ENCODE results near the gene S100A5.

DNA sequence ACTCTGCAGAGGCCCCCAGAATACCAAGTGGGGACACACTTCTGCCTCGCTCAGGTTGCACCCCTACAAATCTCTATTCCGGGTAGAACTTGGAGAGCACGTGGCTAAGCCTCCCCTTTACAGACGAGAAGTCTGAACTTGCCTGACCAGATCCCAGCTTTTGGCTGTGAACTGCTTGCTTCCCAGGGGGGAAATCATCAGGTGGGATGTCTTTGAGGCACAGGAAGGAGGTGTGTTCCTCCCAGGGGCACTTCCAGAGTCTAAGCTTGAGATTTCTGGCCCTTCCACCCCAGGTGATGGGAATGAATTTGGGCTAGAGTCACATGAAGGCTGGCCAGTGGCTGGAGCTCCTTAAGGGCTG is 9.6 kb upstream of the S100A5 start:
- TF ChIP-seq, protein P1, sequence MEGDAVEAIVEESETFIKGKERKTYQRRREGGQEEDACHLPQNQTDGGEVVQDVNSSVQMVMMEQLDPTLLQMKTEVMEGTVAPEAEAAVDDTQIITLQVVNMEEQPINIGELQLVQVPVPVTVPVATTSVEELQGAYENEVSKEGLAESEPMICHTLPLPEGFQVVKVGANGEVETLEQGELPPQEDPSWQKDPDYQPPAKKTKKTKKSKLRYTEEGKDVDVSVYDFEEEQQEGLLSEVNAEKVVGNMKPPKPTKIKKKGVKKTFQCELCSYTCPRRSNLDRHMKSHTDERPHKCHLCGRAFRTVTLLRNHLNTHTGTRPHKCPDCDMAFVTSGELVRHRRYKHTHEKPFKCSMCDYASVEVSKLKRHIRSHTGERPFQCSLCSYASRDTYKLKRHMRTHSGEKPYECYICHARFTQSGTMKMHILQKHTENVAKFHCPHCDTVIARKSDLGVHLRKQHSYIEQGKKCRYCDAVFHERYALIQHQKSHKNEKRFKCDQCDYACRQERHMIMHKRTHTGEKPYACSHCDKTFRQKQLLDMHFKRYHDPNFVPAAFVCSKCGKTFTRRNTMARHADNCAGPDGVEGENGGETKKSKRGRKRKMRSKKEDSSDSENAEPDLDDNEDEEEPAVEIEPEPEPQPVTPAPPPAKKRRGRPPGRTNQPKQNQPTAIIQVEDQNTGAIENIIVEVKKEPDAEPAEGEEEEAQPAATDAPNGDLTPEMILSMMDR (IDR thresholded peaks at IDR 0.05) = no peak
- TF ChIP-seq POLR2A (IDR thresholded peaks at IDR 0.05) = no peak
